ENCODE measurements around the gene LLGL2.

Gene LLGL2

GRCh38 chr17:75616521-75617122 is 91.1 kb downstream of the LLGL2 start:
- no peak for TF ChIP-seq CTCF (IDR thresholded peaks at IDR 0.05)

- no peak for TF ChIP-seq CTCF (IDR thresholded peaks at IDR 0.05)
Observed at GRCh38 chr17:75617218-75617617, 91.7 kb downstream of the LLGL2 start.

GRCh38 chr17:75617675-75618074 is 92.2 kb downstream of the LLGL2 start:
- no peak for TF ChIP-seq CTCF (IDR thresholded peaks at IDR 0.05)

- TF ChIP-seq CTCF (IDR thresholded peaks at IDR 0.05), result peak; percentile 52; the same call in 1 of the 2 replicates
Observed at GRCh38 chr17:75619506-75620431, 94.3 kb downstream of the LLGL2 start.

- TF ChIP-seq CTCF (IDR thresholded peaks at IDR 0.05), result no peak
Observed at GRCh38 chr17:75621489-75621888, 96.0 kb downstream of the LLGL2 start.

GRCh38 chr17:75622076-75622475 is 96.6 kb downstream of the LLGL2 start:
- TF ChIP-seq CTCF (IDR thresholded peaks at IDR 0.05), result no peak

- TF ChIP-seq CTCF (IDR thresholded peaks at IDR 0.05), result no peak
Observed at GRCh38 chr17:75622771-75623273, 97.3 kb downstream of the LLGL2 start.
